A549 (cell line): Measurements from ENCODE around the gene ACSL3.

Experiments
- ELK1 ChIP-seq: fragments of 150-350 bp; IDR thresholded peaks from 2 replicates; pipeline ENCODE4 v1.6.1; 2014; ENCODE audit warnings: low read depth, mild to moderate bottlenecking, low read length
- EP300 ChIP-seq, 2 experiments: fragments of >200 bp; sonication (Bioruptor Twin); formaldehyde crosslinking; IDR thresholded peaks; 2 replicates in 1 of 2; 3 replicates in 1 of 2; pipeline ENCODE4 v1.6.1; 2016 to 2017

GRCh38 chr2:222982010-222982908 is 121.4 kb downstream of the ACSL3 start:
- no peak for TF ChIP-seq ELK1
- TF ChIP-seq EP300 (IDR thresholded peaks at IDR 0.05) = peak; percentile 11 to 24; a peak in 2 of 5 replicates
